Breast epithelium (tissue), 3 donors: ENCODE data around the gene ARMC9.

ENCODE experiments used
- CTCF ChIP-seq, 3 donors: fragments of 450-650 bp; IDR thresholded peaks; one replicate each; pipeline ENCODE4 v1.5.1; 2016 to 2017; ENCODE audit warnings: antibody characterized with exemption in 3 of 3, mild to moderate bottlenecking in 3 of 3, moderate library complexity in 3 of 3
- POLR2A ChIP-seq: fragments of 450-650 bp; IDR thresholded peaks from one replicate; pipeline ENCODE4 v1.6.1; 2016; ENCODE audit warnings: antibody characterized with exemption, mild to moderate bottlenecking, moderate library complexity
- POLR2AphosphoS5 ChIP-seq, 3 donors: sonication (generic); formaldehyde crosslinking; IDR thresholded peaks; one replicate each; pipeline ENCODE4 v1.6.1; 2017; ENCODE audit warnings: antibody characterized with exemption in 3 of 3

- TF ChIP-seq CTCF (IDR thresholded peaks at IDR 0.05), result no peak
- TF ChIP-seq POLR2A, result no peak
- TF ChIP-seq POLR2AphosphoS5 (IDR thresholded peaks at IDR 0.05), result no peak
These were observed 98.1 kb downstream of the ARMC9 start for GRCh38 chr2:231296401-231296974.
